ENCODE data around the gene CCDC196.

GRCh38 chr14:66483322-66483721 is 2.8 kb upstream of the CCDC196 start:
- TF ChIP-seq EZH2phosphoT487 (IDR thresholded peaks at IDR 0.05; ENCODE audit: borderline replicate concordance, low read depth, low read length), result no peak
- no peak for TF ChIP-seq CTCF (conservative IDR thresholded peaks at IDR 0.05; ENCODE audit: low read length)
